Mesendoderm (in vitro differentiated cells): ENCODE measurements around the gene LRRC73.
"Not testable (repeated sequence)": the region's sequence is repeated elsewhere in the genome, so short reads cannot be mapped to it uniquely, and the experiment has no call there.

Experiments used
- DNase-seq: peaks from one replicate; pipeline ENCODE4 v3.0.0; 2013
- H2AK5ac ChIP-seq: 2 replicates; pipeline ENCODE4 v1.6.1; 2013; ENCODE audit warnings: low read length, inconsistent platforms
- H2BK120ac ChIP-seq: 2 replicates; pipeline ENCODE4 v1.6.1; 2013; ENCODE audit warnings: low read depth, mild to moderate bottlenecking, low read length, moderate library complexity, mixed read lengths
- H2BK15ac ChIP-seq: replicated peaks from 2 replicates; pipeline ENCODE4 v1.6.1; 2013; ENCODE audit warnings: low read depth, mild to moderate bottlenecking, moderate library complexity
- H2BK5ac ChIP-seq: 2 replicates; pipeline ENCODE4 v1.6.1; 2013; ENCODE audit warnings: low read length, inconsistent platforms
- H3K18ac ChIP-seq: 2 replicates; pipeline ENCODE4 v1.6.1; 2013; ENCODE audit warnings: mild to moderate bottlenecking, low read length, mixed read lengths
- H3K23ac ChIP-seq: one replicate; pipeline ENCODE4 v1.6.1; 2013; ENCODE audit warnings: low read length
- H3K27ac ChIP-seq: 2 replicates; pipeline ENCODE4 v1.5.1; 2013; ENCODE audit warnings: low read depth, mild to moderate bottlenecking, inconsistent platforms, low read length, moderate library complexity
- H3K27me3 ChIP-seq: 2 replicates; pipeline ENCODE4 v1.6.1; 2013; ENCODE audit warnings: low read length, control low read depth, mild to moderate bottlenecking, inconsistent platforms; ENCODE audit not compliant: insufficient read depth, poor library complexity
- H3K36me3 ChIP-seq: 2 replicates; pipeline ENCODE4 v1.6.1; 2013; ENCODE audit warnings: low read length, inconsistent platforms; ENCODE audit not compliant: control insufficient read depth, insufficient read depth
- H3K4ac ChIP-seq: one replicate; pipeline ENCODE4 v1.6.1; 2013; ENCODE audit warnings: low read depth, mild to moderate bottlenecking, low read length, moderate library complexity
- H3K4me1 ChIP-seq: 2 replicates; pipeline ENCODE4 v1.6.1; 2013; ENCODE audit warnings: low read depth, low read length, inconsistent platforms; ENCODE audit not compliant: control insufficient read depth
- H3K4me2 ChIP-seq: 2 replicates; pipeline ENCODE4 v1.6.1; 2013; ENCODE audit warnings: low read length
- H3K4me3 ChIP-seq: 2 replicates; pipeline ENCODE4 v1.5.1; 2013; ENCODE audit warnings: mild to moderate bottlenecking, low read length
- H3K56ac ChIP-seq: one replicate; pipeline ENCODE4 v1.6.1; 2013; ENCODE audit warnings: low read length
- H3K79me1 ChIP-seq: 2 replicates; pipeline ENCODE4 v1.6.1; 2013; ENCODE audit warnings: low read length, inconsistent platforms
- H3K79me2 ChIP-seq: 2 replicates; pipeline ENCODE4 v1.6.1; 2013; ENCODE audit warnings: mild to moderate bottlenecking, low read length; ENCODE audit not compliant: control insufficient read depth, insufficient read depth
- H3K9ac ChIP-seq: 2 replicates; pipeline ENCODE4 v1.6.1; 2013; ENCODE audit warnings: low read length, inconsistent platforms
- H4K5ac ChIP-seq: one replicate; pipeline ENCODE4 v1.6.1; 2013; ENCODE audit warnings: low read length
- H4K8ac ChIP-seq: one replicate; pipeline ENCODE4 v1.6.1; 2013; ENCODE audit warnings: low read depth, mild to moderate bottlenecking, control low read depth, low read length, moderate library complexity
- WGBS: extraction: QIAGEN DNeasy Blood & Tissue Kit; methylation state at CpG from one replicate; pipeline ENCODE4 v1.1.7; 2013; ENCODE audit warnings: low lambda C conversion rate, missing lambda C conversion rate; ENCODE audit not compliant: insufficient coverage; ENCODE audit errors: extremely low coverage; 5-methylcytosine and 5-hydroxymethylcytosine counted together

LRRC73 gene

DNA sequence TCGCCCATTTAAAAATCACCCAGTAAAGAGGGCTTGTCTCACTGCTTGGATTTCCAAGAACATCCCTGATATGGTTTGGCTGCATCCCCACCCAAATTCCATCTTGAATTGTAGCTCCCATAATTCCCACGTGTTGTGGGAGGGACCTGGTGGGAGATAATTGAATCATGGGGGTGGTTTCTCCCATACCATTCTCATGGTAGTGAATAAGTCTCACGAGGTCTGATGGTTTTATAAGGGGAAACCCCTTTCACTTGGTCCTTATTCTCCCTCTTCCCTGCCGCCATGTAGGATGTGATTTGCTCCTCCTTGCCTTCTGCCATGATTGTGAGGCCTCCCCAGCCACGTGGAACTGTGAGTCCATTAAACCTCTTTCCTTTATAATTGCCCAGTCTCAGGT, 42.9 kb downstream of the LRRC73 start:
- H3K4ac ChIP-seq, H2BK120ac ChIP-seq, H3K56ac ChIP-seq, H4K8ac ChIP-seq, H3K79me2 ChIP-seq, H3K27ac ChIP-seq, H3K4me2 ChIP-seq, H3K36me3 ChIP-seq, H3K79me1 ChIP-seq, H3K9ac ChIP-seq, H2BK15ac ChIP-seq, H2AK5ac ChIP-seq, H3K4me1 ChIP-seq, H3K23ac ChIP-seq, H3K18ac ChIP-seq, H4K5ac ChIP-seq, H2BK5ac ChIP-seq, H3K27me3 ChIP-seq, DNase-seq, H3K4me3 ChIP-seq: not testable (repeated sequence)
- no CpG with 5 or more reads among the region's 5 CpGs for WGBS

DNA sequence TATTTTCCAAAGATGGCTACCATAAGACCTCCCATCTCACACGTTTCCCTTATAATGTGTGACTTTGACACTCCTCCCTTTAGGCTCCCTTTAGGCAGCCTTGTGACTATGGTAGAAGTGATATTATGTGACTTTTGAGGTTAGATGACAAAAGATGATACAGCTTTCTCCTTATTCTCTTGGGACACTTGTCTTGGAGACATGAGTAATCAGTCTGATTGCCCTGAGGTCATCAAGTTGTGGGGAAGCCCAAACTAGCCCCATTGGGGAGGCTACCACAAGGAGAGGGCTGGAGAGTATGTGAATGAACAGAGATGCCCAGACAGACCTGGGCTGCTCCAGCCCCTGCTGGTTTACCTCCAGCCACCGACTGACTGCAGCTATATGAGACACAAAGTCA, 44.2 kb downstream of the LRRC73 start:
- Histone ChIP-seq H3K18ac (no peak overlapping the region), H2BK120ac (no peak overlapping the region), H3K4ac (no peak overlapping the region), H2BK5ac (no peak overlapping the region), H3K4me3 (no peak overlapping the region), H3K27me3 (no peaks in the 10 kb centered on the region), H3K56ac (no peak overlapping the region), H4K8ac (no peak overlapping the region), H3K79me2 (no peaks in the 10 kb centered on the region), H3K4me2 (no peak overlapping the region), H3K36me3 (no peaks in the 10 kb centered on the region), H2AK5ac (no peak overlapping the region), H3K4me1 (peaks cover 3% of the 10 kb centered on the region), H3K27ac (no peak overlapping the region), H2BK15ac (no peak overlapping the region), H3K23ac (no peak overlapping the region), H4K5ac (no peak overlapping the region), H3K9ac (no peak overlapping the region), H3K79me1 (no peaks in the 10 kb centered on the region)
- no peak for DNase-seq
- WGBS, result no CpG with 5 or more reads among the region's 2 CpGs

DNA sequence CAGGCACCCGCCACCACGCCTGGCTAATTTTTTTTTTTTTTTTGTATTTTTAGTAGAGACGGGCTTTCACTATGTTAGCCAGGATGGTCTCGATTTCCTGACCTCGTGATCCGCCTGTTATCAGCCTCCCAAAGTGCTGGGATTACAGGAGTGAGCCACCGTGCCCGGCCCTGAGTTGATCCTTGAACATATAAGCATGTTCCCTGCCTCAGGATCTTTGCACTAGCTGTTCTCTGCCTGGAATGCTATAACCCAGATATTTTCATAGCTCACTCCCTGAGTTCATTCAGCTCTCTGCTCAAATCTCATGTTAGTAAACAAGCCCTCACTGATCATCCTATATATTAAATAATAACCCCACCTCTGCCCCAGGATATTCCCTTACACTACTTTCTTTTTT, 45.8 kb downstream of the LRRC73 start:
- no peaks in the 10 kb centered on the region for H3K27me3 ChIP-seq
- H3K9ac ChIP-seq, result no peak overlapping the region
- H2BK120ac ChIP-seq, result no peak overlapping the region
- H3K23ac ChIP-seq, result no peak overlapping the region
- H3K4me2 ChIP-seq, result no peak overlapping the region
- H3K79me2 ChIP-seq, result no peaks in the 10 kb centered on the region
- H2BK15ac ChIP-seq, result no peak overlapping the region
- H3K4me1 ChIP-seq, result peaks cover 3% of the 10 kb centered on the region
- H3K4ac ChIP-seq, result no peak overlapping the region
- H2AK5ac ChIP-seq, result no peak overlapping the region
- H3K4me3 ChIP-seq, result no peak overlapping the region
- H3K18ac ChIP-seq, result no peak overlapping the region
- WGBS, result no CpG with 5 or more reads among the region's 8 CpGs
- no peak overlapping the region for H4K8ac ChIP-seq
- H4K5ac ChIP-seq, result no peak overlapping the region
- H3K79me1 ChIP-seq, result no peaks in the 10 kb centered on the region
- H2BK5ac ChIP-seq, result no peak overlapping the region
- DNase-seq, result no peak
- no peak overlapping the region for H3K27ac ChIP-seq
- no peaks in the 10 kb centered on the region for H3K36me3 ChIP-seq
- H3K56ac ChIP-seq, result no peak overlapping the region

GRCh38 chr6:43461936-43462335, 48.2 kb downstream of the LRRC73 start:
- DNase-seq, result no peak

GRCh38 chr6:43460032-43460431, 50.1 kb downstream of the LRRC73 start:
- no peak overlapping the region for H4K8ac ChIP-seq
- no peak overlapping the region for H4K5ac ChIP-seq
- no peak overlapping the region for H3K23ac ChIP-seq
- no peaks in the 10 kb centered on the region for H3K79me2 ChIP-seq
- no peaks in the 10 kb centered on the region for H3K79me1 ChIP-seq
- no peak overlapping the region for H3K27ac ChIP-seq
- H3K4me2 ChIP-seq, result no peak overlapping the region
- no peak for DNase-seq
- no peak overlapping the region for H3K4ac ChIP-seq
- H2BK5ac ChIP-seq, result no peak overlapping the region
- peaks cover 6% of the 10 kb centered on the region for H3K27me3 ChIP-seq
- no peak overlapping the region for H3K4me3 ChIP-seq
- no peak overlapping the region for H2BK120ac ChIP-seq
- H2AK5ac ChIP-seq, result no peak overlapping the region
- no CpG with 5 or more reads among the region's 4 CpGs for WGBS
- H3K36me3 ChIP-seq, result no peaks in the 10 kb centered on the region
- no peak overlapping the region for H3K9ac ChIP-seq
- no peak overlapping the region for H2BK15ac ChIP-seq
- no peak overlapping the region for H3K56ac ChIP-seq
- H3K4me1 ChIP-seq, result no peaks in the 10 kb centered on the region
- H3K18ac ChIP-seq, result no peak overlapping the region

More at GRCh38 chr6:43461936-43462335, 48.2 kb downstream of the LRRC73 start:
- Histone ChIP-seq H3K27me3 (no peaks in the 10 kb centered on the region), H2BK15ac (no peak overlapping the region), H3K4me2 (no peak overlapping the region), H4K5ac (no peak overlapping the region), H3K56ac (no peak overlapping the region), H3K79me2 (no peaks in the 10 kb centered on the region), H3K4ac (no peak overlapping the region), H3K79me1 (no peaks in the 10 kb centered on the region), H3K18ac (no peak overlapping the region), H3K27ac (no peak overlapping the region), H2BK120ac (no peak overlapping the region), H2BK5ac (no peak overlapping the region), H3K9ac (no peak overlapping the region), H4K8ac (no peak overlapping the region), H3K4me3 (no peak overlapping the region), H3K36me3 (no peaks in the 10 kb centered on the region), H3K4me1 (no peaks in the 10 kb centered on the region), H3K23ac (no peak overlapping the region), H2AK5ac (no peak overlapping the region)
- WGBS, result no CpG with 5 or more reads among the region's 5 CpGs

- Histone ChIP-seq H2AK5ac (no peak overlapping the region), H4K8ac (no peak overlapping the region), H3K56ac (no peak overlapping the region), H3K27me3 (peaks cover 6% of the 10 kb centered on the region), H3K79me2 (no peaks in the 10 kb centered on the region), H3K79me1 (no peaks in the 10 kb centered on the region), H2BK5ac (no peak overlapping the region), H2BK120ac (no peak overlapping the region), H4K5ac (no peak overlapping the region), H2BK15ac (no peak overlapping the region), H3K23ac (no peak overlapping the region), H3K27ac (no peak overlapping the region), H3K9ac (no peak overlapping the region), H3K4me1 (no peaks in the 10 kb centered on the region), H3K18ac (no peak overlapping the region), H3K4ac (no peak overlapping the region), H3K36me3 (no peaks in the 10 kb centered on the region), H3K4me2 (no peak overlapping the region), H3K4me3 (no peak overlapping the region)
- no CpG with 5 or more reads among the region's 1 CpG for WGBS
- no peak for DNase-seq
Observed at GRCh38 chr6:43459535-43459934, 50.6 kb downstream of the LRRC73 start.
